Measurements from ENCODE around the gene MME. TPM values are rescaled to one million over a fixed set of nuclear protein-coding genes. Genes with fewer than 3 reads are reported as not detected.

The MME gene
- polyA plus RNA-seq, 3 donors, result 0.27 to 1.0 (median 0.73) TPM

- 100% methylated on average over 1 of the region's 1 CpG for WGBS (ENCODE audit: insufficient coverage)
Observed at GRCh38 chr3:155173771-155174170, 93.7 kb downstream of the MME start.

GRCh38 chr3:155178810-155179436 is 98.8 kb downstream of the MME start:
- H4K20me1 ChIP-seq (ENCODE audit: insufficient read depth, low read length), result no peaks in the 10 kb centered on the region
- no peaks in the 10 kb centered on the region for H3K9me3 ChIP-seq (replicated peaks in 1 of 2; ENCODE audit: control insufficient read depth in 1 of 2, insufficient read depth in 1 of 2, low read length in 2 of 2)
- no peak overlapping the region for H3K4me2 ChIP-seq (replicated peaks; ENCODE audit: extremely low read depth, low read length, poor library complexity, severe bottlenecking)
- intact Hi-C loops (cut with micrococcal nuclease), result no loop called here
- no peak overlapping the region for H3K27ac ChIP-seq (ENCODE audit: low read depth in 1 of 2, low read length in 2 of 2)
- 0% methylated on average over 1 of the region's 3 CpGs for WGBS (ENCODE audit: insufficient coverage)
- peak overlapping the region; percentile 44 for H2AFZ ChIP-seq (ENCODE audit: insufficient read depth, low read depth, low read length, poor library complexity, severe bottlenecking)
- H3K4me3 Mint-ChIP-seq, result no peak overlapping the region
- TF ChIP-seq CTCF (IDR thresholded peaks at IDR 0.05), result no peak
- H3K9ac ChIP-seq (ENCODE audit: insufficient read depth, low read length, poor library complexity, severe bottlenecking), result no peak overlapping the region
- H3K79me2 ChIP-seq (ENCODE audit: insufficient read depth, low read length), result no peaks in the 10 kb centered on the region
- H3K36me3 ChIP-seq (replicated peaks in 1 of 2; ENCODE audit: control insufficient read depth in 1 of 2, insufficient read depth in 2 of 2, low read length in 2 of 2), result no peaks in the 10 kb centered on the region
- H3K27me3 Mint-ChIP-seq (ENCODE audit: low read depth in 3 of 3), result no peaks in the 10 kb centered on the region
- DNase-seq, result no peak
- no peaks in the 10 kb centered on the region for H3K36me3 Mint-ChIP-seq
- peaks cover 3 to 10% (median 5%) of the 10 kb centered on the region in 7 donors for H3K9me3 Mint-ChIP-seq
- peak overlapping the region in 3 of 7 donors; percentile 8 to 79 (median 22) for H3K27ac Mint-ChIP-seq
- peaks cover 9% of the 10 kb centered on the region for H3K4me1 Mint-ChIP-seq
- H3K4me3 ChIP-seq (replicated peaks in 1 of 3; ENCODE audit: low read depth in 2 of 3, low read length in 3 of 3), result no peak overlapping the region
- H3K27me3 ChIP-seq (ENCODE audit: control insufficient read depth in 2 of 2, insufficient read depth in 2 of 2, low read length in 2 of 2), result no peaks in the 10 kb centered on the region
- peaks cover 0 to 5% of the 10 kb centered on the region in 2 donors for H3K4me1 ChIP-seq (ENCODE audit: control insufficient read depth in 1 of 2, insufficient read depth in 2 of 2, low read length in 2 of 2)

More at GRCh38 chr3:155173771-155174170, 93.7 kb downstream of the MME start:
- Mint-ChIP-seq H3K9me3 (peaks cover 0 to 6% (median 1%) of the 10 kb centered on the region in 7 donors), H3K4me3 (no peak overlapping the region), H3K4me1 (peaks cover 1% of the 10 kb centered on the region), H3K27me3 (ENCODE audit: low read depth in 3 of 3) (no peaks in the 10 kb centered on the region), H3K36me3 (no peaks in the 10 kb centered on the region), H3K27ac (no peak overlapping the region)
- H3K9me3 ChIP-seq (replicated peaks in 1 of 2; ENCODE audit: control insufficient read depth in 1 of 2, insufficient read depth in 1 of 2, low read length in 2 of 2), result no peaks in the 10 kb centered on the region
- H3K27ac ChIP-seq (ENCODE audit: low read depth in 1 of 2, low read length in 2 of 2), result no peak overlapping the region
- no peak overlapping the region for H3K4me3 ChIP-seq (replicated peaks in 1 of 3; ENCODE audit: low read depth in 2 of 3, low read length in 3 of 3)
- H3K4me1 ChIP-seq (ENCODE audit: control insufficient read depth in 1 of 2, insufficient read depth in 2 of 2, low read length in 2 of 2), result no peaks in the 10 kb centered on the region
- H3K4me2 ChIP-seq (replicated peaks; ENCODE audit: extremely low read depth, low read length, poor library complexity, severe bottlenecking), result no peak overlapping the region
- no peaks in the 10 kb centered on the region for H3K27me3 ChIP-seq (ENCODE audit: control insufficient read depth in 2 of 2, insufficient read depth in 2 of 2, low read length in 2 of 2)
- H2AFZ ChIP-seq (ENCODE audit: insufficient read depth, low read depth, low read length, poor library complexity, severe bottlenecking), result no peak overlapping the region
- intact Hi-C loops (cut with micrococcal nuclease), result no loop called here
- DNase-seq, result no peak
- no peaks in the 10 kb centered on the region for H4K20me1 ChIP-seq (ENCODE audit: insufficient read depth, low read length)
- H3K9ac ChIP-seq (ENCODE audit: insufficient read depth, low read length, poor library complexity, severe bottlenecking), result no peak overlapping the region
- H3K79me2 ChIP-seq (ENCODE audit: insufficient read depth, low read length), result no peaks in the 10 kb centered on the region
- no peak for TF ChIP-seq CTCF (IDR thresholded peaks at IDR 0.05)
- no peaks in the 10 kb centered on the region for H3K36me3 ChIP-seq (replicated peaks in 1 of 2; ENCODE audit: control insufficient read depth in 1 of 2, insufficient read depth in 2 of 2, low read length in 2 of 2)

Measured in CD14-positive monocyte (primary cell).